ENCODE measurements around the gene KIF13A. TPM values are rescaled to one million over a fixed set of nuclear protein-coding genes. Genes with fewer than 3 reads are reported as not detected.

KIF13A gene
- 0.80 TPM for polyA plus RNA-seq (2012; ENCODE audit: insufficient read depth, insufficient read length, low read depth)

GRCh38 chr6:17987447-17987696 lies at the start of gene KIF13A:
TSS of gene KIF13A (minus strand) at chr6:17987635. CDS start at chr6:17987463, 172 bp downstream.
- H3K9me3 ChIP-seq, result no peaks in the 10 kb centered on the region; the same call in 1 of the 2 replicates
- H3K4me3 ChIP-seq (ENCODE audit: low read depth, low read length), result peak within 1 kb of the TSS; percentile 54
- H3K36me3 ChIP-seq, result no peaks in the 10 kb centered on the region
- H3K4me1 ChIP-seq, result no peaks in the 10 kb centered on the region
- no peak for TF ChIP-seq CTCF (IDR thresholded peaks at IDR 0.05; ENCODE audit: low read depth, low read length)
- no peak for DNase-seq
- peaks cover 45% of the 10 kb centered on the region for H3K27me3 ChIP-seq

GRCh38 chr6:18036781-18037180 lies 49.3 kb upstream of the KIF13A start:
- H3K4me1 ChIP-seq, result no peaks in the 10 kb centered on the region
- no peaks in the 10 kb centered on the region for H3K9me3 ChIP-seq
- no peak for TF ChIP-seq CTCF (IDR thresholded peaks at IDR 0.05; ENCODE audit: low read depth, low read length)
- no peaks in the 10 kb centered on the region for H3K36me3 ChIP-seq
- no peaks in the 10 kb centered on the region for H3K27me3 ChIP-seq
- no peak overlapping the region for H3K4me3 ChIP-seq (ENCODE audit: low read depth, low read length)
- no peak for DNase-seq

GRCh38 chr6:18035330-18035854 lies 48.0 kb upstream of the KIF13A start:
- Histone ChIP-seq H3K27me3 (no peaks in the 10 kb centered on the region), H3K4me1 (no peaks in the 10 kb centered on the region), H3K36me3 (no peaks in the 10 kb centered on the region), H3K9me3 (no peaks in the 10 kb centered on the region), H3K4me3 (ENCODE audit: low read depth, low read length) (no peak overlapping the region)
- DNase-seq, result no peak
- TF ChIP-seq CTCF (IDR thresholded peaks at IDR 0.05; ENCODE audit: low read depth, low read length), result no peak

- no peaks in the 10 kb centered on the region for H3K36me3 ChIP-seq
- no peak for DNase-seq
- no peaks in the 10 kb centered on the region for H3K27me3 ChIP-seq
- no peaks in the 10 kb centered on the region for H3K4me1 ChIP-seq
- no peaks in the 10 kb centered on the region for H3K9me3 ChIP-seq
- TF ChIP-seq CTCF (IDR thresholded peaks at IDR 0.05; ENCODE audit: low read depth, low read length), result no peak
- no peak overlapping the region for H3K4me3 ChIP-seq (ENCODE audit: low read depth, low read length)
These were observed 47.4 kb upstream of the KIF13A start for GRCh38 chr6:18034798-18035202.

- TF ChIP-seq CTCF (IDR thresholded peaks at IDR 0.05; ENCODE audit: low read depth, low read length), result no peak
- Histone ChIP-seq H3K36me3 (no peaks in the 10 kb centered on the region), H3K4me1 (no peaks in the 10 kb centered on the region), H3K4me3 (ENCODE audit: low read depth, low read length) (no peak overlapping the region), H3K9me3 (no peaks in the 10 kb centered on the region), H3K27me3 (no peaks in the 10 kb centered on the region)
- DNase-seq, result no peak
These were observed 44.3 kb upstream of the KIF13A start for GRCh38 chr6:18031680-18032256.

- H3K4me3 ChIP-seq (ENCODE audit: low read depth, low read length), result no peak overlapping the region
- H3K4me1 ChIP-seq, result no peaks in the 10 kb centered on the region
- H3K9me3 ChIP-seq, result no peaks in the 10 kb centered on the region
- DNase-seq, result no peak
- no peaks in the 10 kb centered on the region for H3K27me3 ChIP-seq
- no peaks in the 10 kb centered on the region for H3K36me3 ChIP-seq
- no peak for TF ChIP-seq CTCF (IDR thresholded peaks at IDR 0.05; ENCODE audit: low read depth, low read length)
These were observed 43.8 kb upstream of the KIF13A start for GRCh38 chr6:18031189-18031588.
